Peyer's patch (tissue), 4 donors: ENCODE measurements around the gene ERLEC1. TPM values are rescaled to one million over a fixed set of nuclear protein-coding genes. Genes with fewer than 3 reads are reported as not detected.

Source experiments
- DNase-seq, 3 donors: peaks; one replicate each; pipeline ENCODE4 v3.0.0-alpha.2; 2017 to 2019
- H3K27ac ChIP-seq, 4 donors: fragments of 200-600 bp; sonication (generic); one replicate each; pipeline ENCODE4 v1.5.1; 2016 to 2019
- H3K27me3 ChIP-seq, 2 donors: fragments of 200-600 bp; sonication (generic); one replicate each; pipeline ENCODE4 v1.5.1; 2019
- H3K36me3 ChIP-seq, 3 donors: fragments of 200-600 bp; sonication (generic); one replicate each; pipeline ENCODE4 v1.5.1; 2016 to 2019
- H3K4me1 ChIP-seq, 4 donors: fragments of 200-600 bp; sonication (generic); one replicate each; pipeline ENCODE4 v1.5.1; 2016 to 2019
- H3K4me3 ChIP-seq, 4 donors: fragments of 200-600 bp; sonication (generic); 1 replicate in 3 of 4; 2 replicates in 1 of 4; pipeline ENCODE4 v1.5.1; 2016 to 2019; ENCODE audit warnings: mild to moderate bottlenecking in 1 of 4
- H3K9me3 ChIP-seq, 4 donors: fragments of 200-600 bp; sonication (generic); one replicate each; pipeline ENCODE4 v1.5.1; 2016 to 2019; ENCODE audit warnings: mild to moderate bottlenecking in 1 of 4
- POLR2A ChIP-seq, 2 donors: fragments of 450-650 bp; IDR thresholded peaks; one replicate each; pipeline ENCODE4 v1.5.1; 2017; ENCODE audit warnings: antibody characterized with exemption in 2 of 2, mild to moderate bottlenecking in 2 of 2, moderate library complexity in 2 of 2
- total RNA-seq, 4 donors: library from RNA; depleted of rRNA; stranded (reverse); fragments of >200 nt; gene quantifications; one replicate each; pipeline ENCODE4 v1.1.0, GENCODE V29; 2016
- TF ChIP-seq, protein P1 (sequence below), 6 experiments: fragments of 450-650 bp in 4 of 6; fragments of 200-600 bp in 2 of 6; sonication (generic) in 1 of 6; IDR thresholded peaks; one replicate each; pipeline ENCODE4 v1.5.1; 2017 to 2019; ENCODE audit warnings: antibody characterized with exemption in 6 of 6, mild to moderate bottlenecking in 3 of 6, moderate library complexity in 1 of 6

The ERLEC1 gene, protein sequence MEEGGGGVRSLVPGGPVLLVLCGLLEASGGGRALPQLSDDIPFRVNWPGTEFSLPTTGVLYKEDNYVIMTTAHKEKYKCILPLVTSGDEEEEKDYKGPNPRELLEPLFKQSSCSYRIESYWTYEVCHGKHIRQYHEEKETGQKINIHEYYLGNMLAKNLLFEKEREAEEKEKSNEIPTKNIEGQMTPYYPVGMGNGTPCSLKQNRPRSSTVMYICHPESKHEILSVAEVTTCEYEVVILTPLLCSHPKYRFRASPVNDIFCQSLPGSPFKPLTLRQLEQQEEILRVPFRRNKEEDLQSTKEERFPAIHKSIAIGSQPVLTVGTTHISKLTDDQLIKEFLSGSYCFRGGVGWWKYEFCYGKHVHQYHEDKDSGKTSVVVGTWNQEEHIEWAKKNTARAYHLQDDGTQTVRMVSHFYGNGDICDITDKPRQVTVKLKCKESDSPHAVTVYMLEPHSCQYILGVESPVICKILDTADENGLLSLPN
- total RNA-seq = 10 to 100 TPM; 28.1 to 69.3 (median 55.4) TPM

DNA sequence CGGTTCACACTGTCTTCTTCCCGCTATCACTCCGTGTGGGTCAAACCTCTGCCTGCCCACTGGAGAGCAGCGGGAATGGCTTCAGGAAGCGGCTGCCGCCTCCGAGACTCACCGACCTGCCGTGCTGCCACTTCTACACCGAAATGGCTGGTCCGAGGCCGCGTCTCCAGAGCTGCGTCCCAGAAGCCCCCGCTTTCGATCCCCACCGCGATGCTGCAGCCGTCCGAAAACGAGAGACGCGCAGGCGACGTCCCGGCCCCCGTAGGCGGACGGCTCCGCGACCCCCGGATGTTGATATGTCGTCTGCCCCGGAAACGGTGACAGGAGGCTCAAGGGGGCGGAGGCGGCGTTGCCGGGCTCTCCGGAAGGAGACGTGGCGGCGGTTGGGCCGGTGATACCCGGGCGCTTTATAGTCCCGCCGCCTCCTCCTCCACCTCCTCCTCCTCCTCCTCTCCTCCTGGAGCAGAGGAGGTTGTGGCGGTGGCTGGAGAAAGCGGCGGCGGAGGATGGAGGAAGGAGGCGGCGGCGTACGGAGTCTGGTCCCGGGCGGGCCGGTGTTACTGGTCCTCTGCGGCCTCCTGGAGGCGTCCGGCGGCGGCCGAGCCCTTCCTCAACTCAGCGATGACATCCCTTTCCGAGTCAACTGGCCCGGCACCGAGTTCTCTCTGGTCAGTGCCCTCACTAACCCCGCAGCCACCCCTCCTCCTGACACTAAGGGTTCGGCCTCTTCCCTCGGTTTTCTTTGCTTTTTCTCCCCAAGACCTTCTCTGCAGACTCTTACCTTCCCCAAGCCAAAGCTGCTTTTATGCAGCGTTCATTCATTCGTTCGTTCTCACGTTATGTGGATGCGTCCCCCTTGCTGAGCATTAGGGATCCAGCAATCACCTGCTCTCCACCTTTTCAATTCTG, at the start of gene ERLEC1, which contains the start of gene ASB3:
Gene ERLEC1, plus strand, starts transcription at position 340 of the 909 bp plus-strand sequence. Its CDS starts 167 bp downstream, at position 507.
Gene ASB3, minus strand, starts transcription at position 249 of the 909 bp plus-strand sequence. CDS start 21,381 bp downstream, outside the sequence.
- Histone ChIP-seq H3K27ac (peak within 1 kb of the TSS; percentile 67 to 89 (median 79)), H3K36me3 (peaks cover 0 to 3% (median 0%) of the 10 kb centered on the region in 3 donors), H3K4me3 (peak within 1 kb of the TSS; percentile 64 to 87 (median 82)), H3K9me3 (no peaks in the 10 kb centered on the region), H3K27me3 (no peaks in the 10 kb centered on the region), H3K4me1 (peaks cover 3 to 27% (median 11%) of the 10 kb centered on the region in 4 donors)
- DNase-seq = peak; percentile 89 to 95 (median 90)
- TF ChIP-seq POLR2A (IDR thresholded peaks at IDR 0.05) = peak; percentile 36 to 45
- TF ChIP-seq, protein P1, sequence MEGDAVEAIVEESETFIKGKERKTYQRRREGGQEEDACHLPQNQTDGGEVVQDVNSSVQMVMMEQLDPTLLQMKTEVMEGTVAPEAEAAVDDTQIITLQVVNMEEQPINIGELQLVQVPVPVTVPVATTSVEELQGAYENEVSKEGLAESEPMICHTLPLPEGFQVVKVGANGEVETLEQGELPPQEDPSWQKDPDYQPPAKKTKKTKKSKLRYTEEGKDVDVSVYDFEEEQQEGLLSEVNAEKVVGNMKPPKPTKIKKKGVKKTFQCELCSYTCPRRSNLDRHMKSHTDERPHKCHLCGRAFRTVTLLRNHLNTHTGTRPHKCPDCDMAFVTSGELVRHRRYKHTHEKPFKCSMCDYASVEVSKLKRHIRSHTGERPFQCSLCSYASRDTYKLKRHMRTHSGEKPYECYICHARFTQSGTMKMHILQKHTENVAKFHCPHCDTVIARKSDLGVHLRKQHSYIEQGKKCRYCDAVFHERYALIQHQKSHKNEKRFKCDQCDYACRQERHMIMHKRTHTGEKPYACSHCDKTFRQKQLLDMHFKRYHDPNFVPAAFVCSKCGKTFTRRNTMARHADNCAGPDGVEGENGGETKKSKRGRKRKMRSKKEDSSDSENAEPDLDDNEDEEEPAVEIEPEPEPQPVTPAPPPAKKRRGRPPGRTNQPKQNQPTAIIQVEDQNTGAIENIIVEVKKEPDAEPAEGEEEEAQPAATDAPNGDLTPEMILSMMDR (IDR thresholded peaks at IDR 0.05) = peak in 2 of 6 experiments; percentile 17 to 25

DNA sequence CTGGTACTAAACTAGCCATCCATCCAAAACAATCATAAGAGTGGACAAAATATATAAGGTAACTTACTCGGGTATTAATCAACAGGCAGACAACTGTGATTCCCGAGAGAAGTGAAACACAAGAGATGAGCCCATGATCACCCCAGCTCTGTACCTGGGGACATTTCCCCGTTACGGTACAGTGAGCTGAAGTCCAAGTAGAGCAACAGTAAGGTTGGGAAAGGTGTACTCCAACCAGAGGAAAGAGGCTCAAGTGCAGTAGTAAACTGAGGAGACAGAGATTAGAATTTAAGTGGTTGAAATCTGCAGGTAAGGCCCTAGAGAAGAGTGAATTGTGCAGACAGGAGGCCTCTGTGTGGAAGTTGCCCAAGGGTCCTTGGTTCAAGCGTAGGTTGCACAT, 49.8 kb upstream of the ERLEC1 start:
- TF ChIP-seq, protein P1 (IDR thresholded peaks at IDR 0.05) = no peak
- TF ChIP-seq POLR2A (IDR thresholded peaks at IDR 0.05) = no peak
- Histone ChIP-seq H3K36me3 (no peaks in the 10 kb centered on the region), H3K4me3 (no peak overlapping the region), H3K27me3 (no peaks in the 10 kb centered on the region), H3K9me3 (no peaks in the 10 kb centered on the region), H3K4me1 (no peaks in the 10 kb centered on the region), H3K27ac (no peak overlapping the region)
- DNase-seq = no peak

DNA sequence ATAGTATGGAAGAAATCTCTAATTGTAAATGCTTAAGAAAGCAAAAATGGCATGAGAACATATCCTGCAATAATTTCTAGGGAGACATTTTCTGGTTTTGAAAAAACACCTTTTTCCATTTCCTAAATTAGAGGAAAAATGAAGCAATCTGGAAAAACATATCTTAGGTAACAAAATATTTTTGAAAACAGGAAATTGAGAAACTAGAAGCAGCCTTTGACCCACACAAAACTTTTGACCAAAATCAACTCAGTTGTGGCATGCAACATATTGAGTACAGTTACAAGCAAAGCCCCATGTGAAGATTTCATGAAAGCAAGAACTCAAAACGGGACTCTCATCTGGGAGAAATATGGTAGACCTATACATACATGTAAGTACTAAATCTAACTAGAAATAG, 47.8 kb upstream of the ERLEC1 start:
- Histone ChIP-seq H3K4me3 (no peak overlapping the region), H3K36me3 (no peaks in the 10 kb centered on the region), H3K4me1 (no peaks in the 10 kb centered on the region), H3K27me3 (no peaks in the 10 kb centered on the region), H3K9me3 (no peaks in the 10 kb centered on the region), H3K27ac (no peak overlapping the region)
- TF ChIP-seq, protein P1 (IDR thresholded peaks at IDR 0.05) = no peak
- no peak for DNase-seq

DNA sequence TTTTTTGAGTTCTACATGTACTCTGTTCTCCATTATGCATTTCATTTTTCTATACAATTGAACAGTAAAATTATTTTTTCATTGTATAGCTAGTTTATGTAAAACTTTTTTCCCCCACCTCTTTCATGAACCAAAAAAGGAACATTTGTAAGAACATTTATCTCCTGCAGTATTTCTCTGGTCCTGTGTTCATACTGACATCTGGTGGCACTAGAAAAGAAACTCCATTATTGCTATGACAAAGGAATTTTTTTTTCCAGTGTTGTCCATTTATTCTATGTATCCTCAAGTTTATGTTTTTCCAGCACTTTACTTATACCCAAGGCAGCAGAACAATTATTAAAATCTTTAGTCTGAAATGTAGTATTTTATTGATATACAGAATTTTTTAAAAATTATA, 46.7 kb upstream of the ERLEC1 start:
- Histone ChIP-seq H3K4me3 (no peak overlapping the region), H3K27me3 (no peaks in the 10 kb centered on the region), H3K36me3 (no peaks in the 10 kb centered on the region), H3K27ac (no peak overlapping the region), H3K9me3 (no peaks in the 10 kb centered on the region), H3K4me1 (no peaks in the 10 kb centered on the region)
- TF ChIP-seq, protein P1 (IDR thresholded peaks at IDR 0.05) = peak in 1 of 6 experiments; percentile 9
- no peak for TF ChIP-seq POLR2A (IDR thresholded peaks at IDR 0.05)
- DNase-seq = no peak

DNA sequence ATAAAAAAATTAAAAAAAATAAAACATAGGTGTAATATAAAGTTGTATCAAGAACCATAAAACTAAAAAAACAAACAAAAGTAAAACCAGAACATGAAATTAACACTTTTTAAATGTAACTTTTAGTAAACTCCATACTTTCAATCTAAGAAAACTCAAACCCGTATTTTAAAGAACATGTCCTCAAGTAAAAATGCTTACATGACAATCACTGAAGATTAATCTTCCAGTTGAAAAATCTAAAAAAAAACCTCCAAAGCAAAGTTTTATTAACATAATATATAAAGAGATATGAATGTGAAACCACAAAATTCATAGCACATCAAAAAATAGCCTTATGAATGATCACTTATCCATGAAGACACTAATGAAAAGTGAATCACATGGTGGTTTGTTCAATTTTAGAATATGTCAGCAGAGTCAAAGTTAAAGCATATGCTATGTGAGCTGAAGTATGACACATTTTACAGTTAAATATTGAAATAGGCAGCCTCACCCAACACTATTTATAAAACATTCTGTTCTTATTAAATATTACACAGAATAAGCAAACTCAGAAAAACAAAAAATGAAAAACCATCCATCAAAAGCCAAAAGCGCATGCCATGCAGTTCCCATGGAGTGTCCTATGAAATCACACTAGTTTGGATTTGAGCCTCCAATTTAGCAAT, 42.3 kb upstream of the ERLEC1 start:
- Histone ChIP-seq H3K4me3 (no peak overlapping the region), H3K27me3 (no peaks in the 10 kb centered on the region), H3K4me1 (no peaks in the 10 kb centered on the region), H3K27ac (no peak overlapping the region), H3K9me3 (no peaks in the 10 kb centered on the region), H3K36me3 (peaks cover 0 to 18% (median 0%) of the 10 kb centered on the region in 3 donors)
- DNase-seq = no peak
- no peak for TF ChIP-seq POLR2A (IDR thresholded peaks at IDR 0.05)
- TF ChIP-seq, protein P1 (IDR thresholded peaks at IDR 0.05) = no peak
